Measurements from ENCODE around the gene POLR1H. TPM values are rescaled to one million over a fixed set of nuclear protein-coding genes. Genes with fewer than 3 reads are reported as not detected.

Gene POLR1H
- total RNA-seq, 1 experiment from 2014 or later, result 33.3 TPM

GRCh38 chr6:30044630-30045029, 16.4 kb upstream of the POLR1H start:
- Histone ChIP-seq H3K4me3 (no peak overlapping the region), H3K79me2 (ENCODE audit: low read depth) (no peaks in the 10 kb centered on the region), H3K4me2 (no peak overlapping the region), H3K27me3 (ENCODE audit: insufficient read depth, low read depth) (no peaks in the 10 kb centered on the region), H3K9me3 (ENCODE audit: insufficient read depth, low read depth) (no peaks in the 10 kb centered on the region), H3K36me3 (ENCODE audit: low read depth) (no peaks in the 10 kb centered on the region), H2AFZ (no peak overlapping the region), H3K27ac (no peak overlapping the region), H3F3A (ENCODE audit: insufficient read depth, low read depth) (peaks cover 3% of the 10 kb centered on the region; the same call in 1 of the 2 replicates), H3K9me2 (ENCODE audit: insufficient read depth) (no peaks in the 10 kb centered on the region), H4K20me1 (ENCODE audit: insufficient read depth) (no peaks in the 10 kb centered on the region), H3K4me1 (replicated peaks; ENCODE audit: insufficient read depth) (no peaks in the 10 kb centered on the region)
- peak in 1 of 2 experiments; percentile 37 for DNase-seq
- ChIA-PET CTCF (no interaction called here), POLR2A (ENCODE audit: unreplicated experiment) (no interaction called here)
- no peak for TF ChIP-seq CTCF (conservative IDR thresholded peaks at IDR 0.05)
- TF ChIP-seq EZH2 (IDR thresholded peaks at IDR 0.05; ENCODE audit: low read depth), result no peak
- BruUV-seq (replicated peaks), result no TSS peak
- intact Hi-C loops (cut with micrococcal nuclease; ENCODE audit: unreplicated experiment), result no loop called here

GRCh38 chr6:30047220-30047619, 13.8 kb upstream of the POLR1H start:
- BruUV-seq (replicated peaks), result no TSS peak
- Histone ChIP-seq H4K20me1 (ENCODE audit: insufficient read depth) (no peaks in the 10 kb centered on the region), H3K36me3 (ENCODE audit: low read depth) (no peaks in the 10 kb centered on the region), H3K9me2 (ENCODE audit: insufficient read depth) (no peaks in the 10 kb centered on the region), H3K4me2 (no peak overlapping the region), H3K4me1 (replicated peaks; ENCODE audit: insufficient read depth) (no peaks in the 10 kb centered on the region), H3K79me2 (ENCODE audit: low read depth) (no peaks in the 10 kb centered on the region), H3F3A (ENCODE audit: insufficient read depth, low read depth) (peaks cover 7% of the 10 kb centered on the region; the same call in 1 of the 2 replicates), H3K27ac (no peak overlapping the region), H3K27me3 (ENCODE audit: insufficient read depth, low read depth) (no peaks in the 10 kb centered on the region), H3K9me3 (ENCODE audit: insufficient read depth, low read depth) (no peaks in the 10 kb centered on the region), H2AFZ (no peak overlapping the region), H3K4me3 (no peak overlapping the region)
- ChIA-PET CTCF (no interaction called here), POLR2A (ENCODE audit: unreplicated experiment) (no interaction called here)
- TF ChIP-seq EZH2 (IDR thresholded peaks at IDR 0.05; ENCODE audit: low read depth) (no peak), CTCF (conservative IDR thresholded peaks at IDR 0.05) (no peak)
- no peak for DNase-seq
- intact Hi-C loops (cut with micrococcal nuclease; ENCODE audit: unreplicated experiment), result no loop called here

GRCh38 chr6:30053682-30054081, 7.4 kb upstream of the POLR1H start:
- Histone ChIP-seq H3K27me3 (ENCODE audit: insufficient read depth, low read depth) (no peaks in the 10 kb centered on the region), H3F3A (ENCODE audit: insufficient read depth, low read depth) (peaks cover 4% of the 10 kb centered on the region; the same call in 1 of the 2 replicates), H3K4me2 (no peak overlapping the region), H3K27ac (no peak overlapping the region), H3K9me3 (ENCODE audit: insufficient read depth, low read depth) (no peaks in the 10 kb centered on the region), H3K4me1 (replicated peaks; ENCODE audit: insufficient read depth) (no peaks in the 10 kb centered on the region), H3K79me2 (ENCODE audit: low read depth) (no peaks in the 10 kb centered on the region), H4K20me1 (ENCODE audit: insufficient read depth) (no peaks in the 10 kb centered on the region), H2AFZ (no peak overlapping the region), H3K36me3 (ENCODE audit: low read depth) (peaks cover 9% of the 10 kb centered on the region; the same call in 1 of the 2 replicates), H3K4me3 (no peak overlapping the region), H3K9me2 (ENCODE audit: insufficient read depth) (no peaks in the 10 kb centered on the region)
- no peak for DNase-seq
- ChIA-PET CTCF (no interaction called here), POLR2A (ENCODE audit: unreplicated experiment) (no interaction called here)
- TF ChIP-seq EZH2 (IDR thresholded peaks at IDR 0.05; ENCODE audit: low read depth), result no peak
- TF ChIP-seq CTCF (conservative IDR thresholded peaks at IDR 0.05), result no peak
- intact Hi-C loops (cut with micrococcal nuclease; ENCODE audit: unreplicated experiment), result no loop called here
- no TSS peak for BruUV-seq (replicated peaks)

Measured in PC-9 (cell line).